Calu3 (cell line): Measurements from ENCODE around the gene PLEKHM3. TPM values are rescaled to one million over a fixed set of nuclear protein-coding genes. Genes with fewer than 3 reads are reported as not detected.

Experiments used
- BruUV-seq: library from RNA; stranded (reverse); fragments of 400-500 nt; replicated peaks from 2 replicates; lab custom pipeline; 2021; lab: Mats Ljungman, UMichigan
- CTCF ChIA-PET: fragments of 300-600 bp; sonication (Branson Sonifier 250); formaldehyde crosslinking; loops from one replicate; lab custom pipeline; 2022; ENCODE audit warnings: antibody characterized with exemption; lab: Charles Lee
- DNase-seq: peaks from one replicate; pipeline ENCODE4 v3.0.0; 2022
- H3K27ac Mint-ChIP-seq: one replicate; pipeline ENCODE4 v1.8.0; 2022; ENCODE audit warnings: mixed read lengths; ENCODE audit not compliant: unreplicated experiment
- H3K27me3 Mint-ChIP-seq: one replicate; pipeline ENCODE4 v1.8.0; 2022; ENCODE audit warnings: mixed read lengths; ENCODE audit not compliant: unreplicated experiment
- H3K36me3 Mint-ChIP-seq: one replicate; pipeline ENCODE4 v1.8.0; 2022; ENCODE audit warnings: mild to moderate bottlenecking, moderate library complexity, mixed read lengths; ENCODE audit not compliant: insufficient read depth, unreplicated experiment
- H3K4me1 Mint-ChIP-seq: one replicate; pipeline ENCODE4 v1.8.0; 2022; ENCODE audit warnings: mild to moderate bottlenecking, low read depth, mixed read lengths; ENCODE audit not compliant: unreplicated experiment
- H3K4me3 Mint-ChIP-seq: one replicate; pipeline ENCODE4 v1.8.0; 2022; ENCODE audit warnings: mild to moderate bottlenecking, low read depth, moderate library complexity, mixed read lengths; ENCODE audit not compliant: unreplicated experiment
- H3K9me3 Mint-ChIP-seq: one replicate; pipeline ENCODE4 v1.8.0; 2022; ENCODE audit warnings: low read depth, mixed read lengths; ENCODE audit not compliant: unreplicated experiment
- intact Hi-C: fragments of 100-400 bp; cut with micrococcal nuclease; formaldehyde crosslinking; loops from one replicate; pipeline ENCODE4 v1.10.0; 2022; ENCODE audit not compliant: unreplicated experiment
- total RNA-seq: library from RNA; stranded (reverse); gene quantifications from 2 replicates; pipeline ENCODE4 v1.2.3, GENCODE V29; 2022
- TF ChIP-seq, protein P1 (sequence below): fragments of 200-600 bp; IDR thresholded peaks from one replicate; pipeline ENCODE4 v1.8.0; 2022; ENCODE audit warnings: antibody characterized with exemption; ENCODE audit not compliant: unreplicated experiment

The PLEKHM3 gene
- total RNA-seq, 1 experiment from 2014 or later: 8.0 TPM

DNA sequence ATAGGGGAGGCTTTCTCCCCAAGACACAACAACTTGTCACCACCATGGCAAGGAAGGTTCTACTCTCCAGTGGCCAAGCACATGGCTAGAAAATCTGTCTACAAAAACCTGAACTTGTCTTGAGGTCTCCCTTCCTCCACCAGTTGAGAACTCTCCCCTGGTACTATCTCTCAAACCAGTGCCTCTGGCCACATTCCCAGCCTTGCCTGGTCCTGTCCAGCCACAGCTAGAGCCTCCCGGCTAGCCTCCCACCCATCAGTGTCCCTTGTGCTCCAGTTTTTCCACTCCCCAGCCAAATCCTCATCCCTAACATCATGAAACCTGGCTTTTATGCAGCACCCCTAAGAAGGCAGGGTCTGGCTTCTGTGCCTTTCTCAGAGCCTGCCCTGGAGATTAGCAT is 234.4 kb downstream of the PLEKHM3 start:
- CTCF ChIA-PET: no interaction called here
- H3K4me1 Mint-ChIP-seq: peaks cover 15% of the 10 kb centered on the region
- intact Hi-C loops: no loop called here
- no peaks in the 10 kb centered on the region for H3K36me3 Mint-ChIP-seq
- H3K27me3 Mint-ChIP-seq: no peaks in the 10 kb centered on the region
- no TSS peak for BruUV-seq
- H3K4me3 Mint-ChIP-seq: no peak overlapping the region
- DNase-seq: no peak
- H3K27ac Mint-ChIP-seq: no peak overlapping the region
- no peaks in the 10 kb centered on the region for H3K9me3 Mint-ChIP-seq
- TF ChIP-seq, protein P1, sequence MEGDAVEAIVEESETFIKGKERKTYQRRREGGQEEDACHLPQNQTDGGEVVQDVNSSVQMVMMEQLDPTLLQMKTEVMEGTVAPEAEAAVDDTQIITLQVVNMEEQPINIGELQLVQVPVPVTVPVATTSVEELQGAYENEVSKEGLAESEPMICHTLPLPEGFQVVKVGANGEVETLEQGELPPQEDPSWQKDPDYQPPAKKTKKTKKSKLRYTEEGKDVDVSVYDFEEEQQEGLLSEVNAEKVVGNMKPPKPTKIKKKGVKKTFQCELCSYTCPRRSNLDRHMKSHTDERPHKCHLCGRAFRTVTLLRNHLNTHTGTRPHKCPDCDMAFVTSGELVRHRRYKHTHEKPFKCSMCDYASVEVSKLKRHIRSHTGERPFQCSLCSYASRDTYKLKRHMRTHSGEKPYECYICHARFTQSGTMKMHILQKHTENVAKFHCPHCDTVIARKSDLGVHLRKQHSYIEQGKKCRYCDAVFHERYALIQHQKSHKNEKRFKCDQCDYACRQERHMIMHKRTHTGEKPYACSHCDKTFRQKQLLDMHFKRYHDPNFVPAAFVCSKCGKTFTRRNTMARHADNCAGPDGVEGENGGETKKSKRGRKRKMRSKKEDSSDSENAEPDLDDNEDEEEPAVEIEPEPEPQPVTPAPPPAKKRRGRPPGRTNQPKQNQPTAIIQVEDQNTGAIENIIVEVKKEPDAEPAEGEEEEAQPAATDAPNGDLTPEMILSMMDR: no peak

DNA sequence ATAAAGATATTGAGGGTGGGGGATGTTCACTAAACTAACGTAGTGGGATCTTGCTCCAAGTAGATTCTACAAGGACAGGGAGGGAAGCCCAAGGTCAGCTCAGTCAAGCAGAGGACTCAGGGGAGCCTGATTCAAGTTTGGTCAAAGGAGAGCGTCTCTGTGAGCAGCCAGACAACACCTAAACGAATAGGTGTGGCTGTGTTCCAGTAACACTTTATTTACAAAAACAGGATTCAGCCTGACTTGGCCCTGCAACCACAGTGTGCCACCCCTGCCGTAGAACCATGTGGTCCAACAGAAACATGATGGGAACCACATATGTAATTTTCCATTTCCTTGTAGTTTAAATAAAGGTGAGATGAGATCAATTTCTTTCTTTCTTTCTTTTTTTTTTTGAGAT is 237.5 kb downstream of the PLEKHM3 start:
- no TSS peak for BruUV-seq
- Mint-ChIP-seq H3K36me3 (no peaks in the 10 kb centered on the region), H3K27me3 (no peaks in the 10 kb centered on the region), H3K9me3 (no peaks in the 10 kb centered on the region), H3K4me1 (peaks cover 35% of the 10 kb centered on the region), H3K27ac (peak overlapping the region; percentile 50), H3K4me3 (no peak overlapping the region)
- no peak for DNase-seq
- TF ChIP-seq, protein P1: no peak
- CTCF ChIA-PET: no interaction called here
- intact Hi-C loops: no loop called here

DNA sequence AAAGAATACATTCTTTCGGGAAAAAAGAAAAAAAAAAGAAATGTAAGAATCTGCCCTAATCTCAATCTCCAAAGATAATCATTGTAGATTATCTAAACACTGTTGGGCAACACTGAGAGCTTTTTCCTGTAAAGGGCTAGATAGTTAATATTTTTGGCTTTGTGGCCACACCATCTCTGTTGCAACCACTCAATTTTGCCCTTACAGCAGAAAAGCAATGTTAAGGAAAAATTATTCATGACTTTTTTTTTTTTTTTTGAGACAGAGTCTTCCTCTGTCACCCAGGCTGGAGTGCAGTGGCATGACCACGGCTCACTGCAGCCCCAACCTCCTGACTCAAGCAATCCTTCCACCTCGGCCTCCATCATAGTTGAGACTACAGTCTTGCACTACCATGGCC is 238.3 kb downstream of the PLEKHM3 start:
- BruUV-seq: no TSS peak
- Mint-ChIP-seq H3K4me3 (no peak overlapping the region), H3K27me3 (no peaks in the 10 kb centered on the region), H3K36me3 (no peaks in the 10 kb centered on the region), H3K4me1 (peaks cover 43% of the 10 kb centered on the region), H3K27ac (peak overlapping the region; percentile 50), H3K9me3 (no peaks in the 10 kb centered on the region)
- CTCF ChIA-PET: no interaction called here
- TF ChIP-seq, protein P1: no peak
- DNase-seq: no peak
- intact Hi-C loops: no loop called here

DNA sequence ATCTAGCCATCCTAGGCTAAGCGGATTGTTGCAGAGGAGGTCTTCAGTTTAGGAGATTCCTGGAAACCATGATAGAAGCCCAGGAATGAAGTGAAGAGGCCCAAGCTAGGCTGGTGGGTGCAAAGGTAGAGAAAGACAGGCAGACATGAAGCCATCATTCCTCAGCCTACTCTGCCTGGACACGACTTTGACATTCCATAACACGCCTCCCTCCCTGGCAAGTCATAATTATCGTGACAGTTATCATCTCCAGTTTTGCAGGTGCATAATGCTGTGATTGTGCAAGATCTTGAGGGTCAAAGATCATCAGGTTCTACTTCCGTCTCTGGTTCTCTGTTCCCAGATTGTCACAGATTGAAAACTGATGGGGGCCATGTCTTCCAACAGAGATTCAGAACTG is 240.4 kb downstream of the PLEKHM3 start:
- no peaks in the 10 kb centered on the region for H3K27me3 Mint-ChIP-seq
- CTCF ChIA-PET: no interaction called here
- intact Hi-C loops: no loop called here
- no peaks in the 10 kb centered on the region for H3K9me3 Mint-ChIP-seq
- H3K27ac Mint-ChIP-seq: no peak overlapping the region
- H3K36me3 Mint-ChIP-seq: no peaks in the 10 kb centered on the region
- H3K4me1 Mint-ChIP-seq: peaks cover 41% of the 10 kb centered on the region
- no peak for DNase-seq
- no peak overlapping the region for H3K4me3 Mint-ChIP-seq
- BruUV-seq: no TSS peak
- TF ChIP-seq, protein P1: no peak

DNA sequence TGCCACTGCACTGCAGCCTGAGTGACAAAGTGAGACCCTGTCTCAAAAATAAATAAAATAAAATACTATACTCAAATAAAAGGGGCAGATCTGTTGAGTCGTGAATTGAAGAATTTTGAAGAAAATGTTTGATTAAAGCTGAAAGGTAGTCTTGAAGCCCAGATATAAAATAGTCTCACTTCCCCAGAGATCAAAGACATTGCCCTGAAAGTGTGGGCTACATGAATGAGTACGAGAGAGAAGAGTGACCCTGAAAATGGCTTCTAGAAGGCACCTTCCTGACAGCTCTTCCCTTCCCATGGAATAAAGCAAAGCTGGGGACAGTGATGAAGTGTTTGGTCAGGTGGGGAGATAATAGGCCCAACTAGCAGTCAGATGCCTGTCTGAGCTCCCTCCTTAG is 241.8 kb downstream of the PLEKHM3 start:
- Mint-ChIP-seq H3K27ac (no peak overlapping the region), H3K27me3 (no peaks in the 10 kb centered on the region), H3K4me1 (peaks cover 48% of the 10 kb centered on the region), H3K9me3 (no peaks in the 10 kb centered on the region), H3K4me3 (no peak overlapping the region), H3K36me3 (no peaks in the 10 kb centered on the region)
- TF ChIP-seq, protein P1: no peak
- CTCF ChIA-PET: no interaction called here
- intact Hi-C loops: no loop called here
- no TSS peak for BruUV-seq
- DNase-seq: no peak
